ACHN (cell line): ENCODE results near the gene KRT32.

Source experiments
- DNase-seq: peaks from one replicate; pipeline ENCODE4 v3.0.0-alpha.2; 2015
- in situ Hi-C: cut with HindIII; loops from 2 replicates; pipeline ENCODE4 v1.10.0; 2017; ENCODE audit warnings: low sequenced_read_pairs, low pct_ligation_motif_present, low pct_unique_long_range_greater_than_20kb

The KRT32 gene

DNA sequence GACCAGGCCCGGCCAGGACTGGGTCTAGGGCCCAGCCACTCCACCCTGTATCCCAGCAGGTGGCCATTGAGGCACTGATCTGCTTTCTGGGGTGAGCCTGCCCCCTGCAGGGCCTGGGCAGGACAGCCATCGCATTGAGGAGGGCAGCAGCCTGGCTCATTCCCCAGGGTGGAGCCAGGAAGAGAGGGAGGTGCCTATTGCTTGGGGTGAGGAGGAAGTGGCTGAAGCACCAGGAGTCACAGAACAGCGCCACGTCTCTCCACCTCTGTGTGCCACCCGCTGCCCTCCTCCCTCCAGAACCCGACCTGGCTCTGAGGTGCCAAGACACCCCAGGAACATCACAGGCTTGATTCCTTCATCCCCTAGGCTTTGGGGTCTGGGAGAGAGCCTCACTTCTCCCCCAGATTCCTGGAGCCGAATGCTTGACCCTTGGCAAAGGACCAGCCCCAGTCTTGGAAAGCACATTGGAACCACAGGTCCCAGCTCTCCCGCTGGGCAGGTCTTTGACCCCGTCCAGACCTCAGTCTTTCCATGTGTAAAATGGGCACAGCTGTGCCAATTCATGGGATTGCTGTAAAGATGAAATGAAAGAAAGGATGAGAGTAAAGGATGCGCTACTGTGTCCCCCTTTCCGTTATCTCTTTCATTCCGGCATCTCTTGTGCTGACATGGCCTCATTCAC, 29.8 kb upstream of the KRT32 start:
- in situ Hi-C loops, result no loop called here
- DNase-seq, result peak; percentile 97

DNA sequence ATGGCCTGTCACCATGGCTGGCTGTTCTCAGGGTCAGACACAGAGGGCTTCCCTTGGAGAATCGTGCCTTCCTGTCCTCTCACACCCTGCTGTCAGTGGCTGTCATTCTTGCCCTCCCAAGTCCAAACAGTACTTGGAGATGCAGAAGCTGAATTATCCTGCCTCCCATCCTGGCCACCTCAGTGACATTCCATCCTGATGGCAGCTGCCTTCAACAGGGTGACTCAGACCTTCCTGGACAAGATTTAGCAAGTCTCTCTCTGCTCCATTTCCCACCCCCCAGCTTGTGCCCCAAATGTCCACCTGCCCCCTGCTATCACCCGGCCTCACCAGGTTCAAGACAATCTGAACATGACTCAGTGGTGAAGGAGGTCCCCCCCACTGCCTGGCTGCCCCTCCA, 27.3 kb upstream of the KRT32 start:
- no peak for DNase-seq
- in situ Hi-C loops, result no loop called here

DNA sequence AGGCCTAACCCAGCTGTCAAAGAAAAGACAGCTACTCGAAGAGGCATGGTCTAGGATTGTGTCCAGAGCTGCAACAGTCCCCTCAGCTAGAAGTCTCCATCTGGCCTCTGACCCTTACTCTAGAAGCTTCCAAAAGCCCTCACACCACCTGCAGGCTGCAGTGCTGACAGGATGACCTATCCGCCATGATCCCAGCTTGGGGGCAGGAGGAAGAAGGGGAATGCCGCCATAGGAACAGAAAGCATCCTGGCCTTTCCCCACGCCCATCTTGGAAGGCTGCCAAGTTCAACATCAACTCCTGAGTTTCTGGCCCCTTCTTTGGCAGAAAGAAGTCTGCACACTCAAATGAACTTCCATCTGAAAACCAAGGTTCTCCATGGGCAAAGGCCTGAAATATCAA, 25.6 kb upstream of the KRT32 start:
- no peak for DNase-seq
- in situ Hi-C loops, result no loop called here

DNA sequence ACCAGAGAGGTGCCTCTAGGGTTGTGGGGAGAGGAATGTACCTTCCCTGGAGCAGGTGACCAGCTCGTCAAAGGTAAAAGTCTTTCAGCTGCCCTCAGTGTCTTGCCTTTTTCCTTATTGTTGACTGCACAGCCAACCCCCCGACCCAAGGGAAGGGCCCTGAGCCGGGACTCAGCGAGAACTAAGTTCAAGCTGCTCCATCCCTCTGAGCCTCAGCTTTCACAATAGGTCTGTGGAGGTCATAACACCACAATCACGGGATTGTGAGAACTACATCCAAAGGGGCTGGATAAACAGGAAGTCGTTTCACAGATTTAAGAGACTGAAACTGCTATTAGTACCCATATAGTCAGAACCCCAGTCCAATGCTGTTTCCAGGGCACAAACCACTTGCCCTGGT, 25.2 kb upstream of the KRT32 start:
- no peak for DNase-seq
- in situ Hi-C loops, result no loop called here

DNA sequence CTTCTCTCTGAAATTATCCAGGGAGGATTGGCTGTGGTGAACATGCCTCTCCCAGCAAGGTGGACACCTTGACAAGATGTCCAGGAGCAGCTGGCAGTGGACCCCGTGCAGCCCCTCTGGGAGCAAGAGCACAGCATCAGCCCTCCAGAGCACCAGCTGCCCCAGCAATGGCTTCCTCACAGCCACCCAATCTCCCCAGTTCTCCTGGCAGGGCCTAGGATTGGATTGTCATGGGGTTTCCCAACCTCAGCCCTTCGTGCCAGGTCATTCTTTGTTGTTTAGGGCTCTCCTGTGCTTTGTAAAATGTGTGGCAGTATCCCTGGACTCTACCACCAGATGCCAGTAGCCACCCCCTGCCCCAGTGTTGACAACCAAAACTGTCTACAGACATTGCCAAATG, 24.3 kb upstream of the KRT32 start:
- DNase-seq, result no peak
- in situ Hi-C loops, result no loop called here

DNA sequence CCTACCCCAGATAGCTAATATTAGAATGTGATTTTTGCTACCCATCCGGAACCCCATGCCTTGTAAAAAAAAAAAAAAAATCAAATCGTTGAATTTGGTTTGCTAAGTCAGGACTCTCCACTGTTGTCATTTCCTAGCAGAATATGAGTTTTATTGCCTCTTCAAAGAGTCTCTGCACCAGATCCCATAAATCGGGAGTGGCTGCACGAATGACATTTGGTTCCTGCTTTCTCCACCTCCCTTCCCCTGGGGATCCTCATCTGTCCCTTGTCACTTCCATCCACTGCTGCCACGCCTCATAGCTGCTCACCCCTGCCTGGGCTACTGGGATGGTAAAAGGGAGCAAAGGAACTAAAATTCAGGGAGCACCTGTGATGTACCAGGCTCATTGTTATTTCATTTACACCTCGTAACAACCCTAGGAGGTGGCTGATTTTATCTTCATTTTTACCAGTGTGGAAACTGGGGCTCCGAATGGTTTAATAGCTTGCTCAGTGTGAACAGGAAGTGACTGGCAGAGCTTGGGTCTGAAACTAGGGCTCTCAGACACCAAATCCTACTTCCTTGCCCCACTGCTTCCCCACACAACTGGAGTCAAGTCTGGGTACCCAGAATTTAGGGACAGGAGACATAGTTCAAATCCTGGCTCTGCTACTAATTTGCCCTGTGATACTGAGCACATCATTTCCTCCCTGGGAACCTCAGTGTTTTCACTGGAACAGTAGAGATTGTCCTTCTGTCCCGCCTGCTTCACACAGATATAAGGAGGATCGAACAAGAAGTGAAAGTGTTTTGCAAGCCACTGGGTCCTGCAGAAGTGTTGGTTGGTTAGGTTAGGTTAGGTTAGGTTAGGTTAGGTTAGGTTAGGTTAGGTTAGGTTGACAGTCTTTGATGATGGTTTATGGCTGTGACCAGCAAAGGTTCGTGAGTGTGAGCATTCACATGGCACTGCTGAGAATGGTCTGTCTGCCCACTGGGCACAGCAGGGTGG, 23.1 kb upstream of the KRT32 start:
- in situ Hi-C loops, result no loop called here

DNA sequence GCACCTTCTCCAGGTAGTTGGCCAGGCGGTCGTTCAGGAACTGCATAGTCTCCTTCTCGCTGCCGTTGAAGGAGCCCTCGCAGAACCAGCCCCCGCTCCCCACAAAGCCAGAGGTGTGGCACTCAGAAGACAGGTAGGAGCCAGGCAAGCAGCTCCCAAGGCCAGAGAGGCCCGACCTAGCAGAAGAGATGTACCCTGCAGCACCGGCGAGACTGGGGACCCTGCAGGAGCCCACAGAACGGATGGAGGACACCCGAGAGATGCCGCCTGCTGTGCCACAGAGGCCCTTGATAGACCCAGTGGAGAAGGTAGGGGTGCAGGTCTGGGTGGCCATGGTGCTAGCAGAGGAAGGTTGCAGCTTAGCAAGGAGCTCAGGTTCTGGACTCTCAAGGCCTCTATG, 22.3 kb upstream of the KRT32 start, which contains the start of gene KRT36:
KRT36 (minus strand) TSS at position 380 of the 400 bp plus-strand sequence; CDS start at position 334, 46 bp downstream.
- no peak for DNase-seq
- in situ Hi-C loops, result no loop called here

More for the DNA sequence above, 23.1 kb upstream of the KRT32 start:
- no peak for DNase-seq

DNA sequence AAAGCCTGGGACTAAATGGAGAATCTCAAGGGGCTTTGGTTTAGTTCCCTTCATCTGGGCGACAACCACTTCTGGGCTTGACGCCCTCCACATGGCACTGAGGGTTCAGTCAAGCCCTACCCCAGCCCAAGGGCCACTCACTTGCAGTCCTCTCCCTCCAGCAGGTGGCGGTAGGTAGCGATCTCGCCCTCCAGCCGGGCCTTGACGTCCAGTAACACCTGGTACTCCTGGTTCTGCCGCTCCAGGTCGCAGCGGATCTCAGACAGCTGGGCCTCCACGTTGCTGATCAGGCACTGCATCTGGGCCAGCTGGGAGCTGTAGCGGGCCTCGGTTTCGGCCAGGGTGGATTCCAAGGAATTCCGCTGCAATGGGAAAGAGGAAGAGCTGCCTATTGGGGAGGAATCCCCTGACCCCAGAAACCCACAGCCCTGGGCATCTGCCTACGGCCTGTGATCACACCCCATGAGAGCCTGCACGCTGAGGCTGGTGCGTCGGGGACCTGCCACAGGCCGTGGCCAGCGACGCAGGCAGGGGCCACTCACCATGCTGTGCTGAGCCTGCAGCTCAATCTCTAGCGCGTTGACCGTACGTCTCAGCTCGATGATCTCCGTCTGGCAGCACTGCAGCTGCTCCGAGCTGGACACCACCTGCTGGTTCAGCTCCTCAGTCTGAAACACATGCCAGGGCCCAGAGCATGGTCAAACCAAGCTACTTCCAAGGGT, 19.8 kb upstream of the KRT32 start:
- in situ Hi-C loops, result no loop called here

DNA sequence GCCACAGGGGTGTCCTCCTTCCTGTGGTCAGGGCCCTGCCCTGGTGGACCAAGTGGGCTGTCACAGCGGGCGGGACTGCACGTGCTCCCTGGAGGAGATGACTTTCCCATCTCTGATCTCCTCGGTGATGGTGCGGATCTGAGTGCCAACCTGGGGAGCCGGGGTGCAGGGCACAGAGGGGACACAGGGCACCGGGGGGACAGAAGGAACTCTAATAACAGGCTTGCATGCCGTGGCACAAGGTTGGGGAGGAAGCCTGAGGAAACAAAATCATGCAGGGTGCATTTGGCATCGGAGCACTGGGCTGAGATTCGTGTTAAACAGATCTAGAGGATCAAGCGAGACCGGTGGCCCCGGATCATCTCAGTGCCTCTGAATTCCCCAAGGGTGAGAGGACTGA, 19.1 kb upstream of the KRT32 start:
- DNase-seq, result no peak
- in situ Hi-C loops, result no loop called here

More for the DNA sequence above, 19.8 kb upstream of the KRT32 start:
- DNase-seq, result no peak

DNA sequence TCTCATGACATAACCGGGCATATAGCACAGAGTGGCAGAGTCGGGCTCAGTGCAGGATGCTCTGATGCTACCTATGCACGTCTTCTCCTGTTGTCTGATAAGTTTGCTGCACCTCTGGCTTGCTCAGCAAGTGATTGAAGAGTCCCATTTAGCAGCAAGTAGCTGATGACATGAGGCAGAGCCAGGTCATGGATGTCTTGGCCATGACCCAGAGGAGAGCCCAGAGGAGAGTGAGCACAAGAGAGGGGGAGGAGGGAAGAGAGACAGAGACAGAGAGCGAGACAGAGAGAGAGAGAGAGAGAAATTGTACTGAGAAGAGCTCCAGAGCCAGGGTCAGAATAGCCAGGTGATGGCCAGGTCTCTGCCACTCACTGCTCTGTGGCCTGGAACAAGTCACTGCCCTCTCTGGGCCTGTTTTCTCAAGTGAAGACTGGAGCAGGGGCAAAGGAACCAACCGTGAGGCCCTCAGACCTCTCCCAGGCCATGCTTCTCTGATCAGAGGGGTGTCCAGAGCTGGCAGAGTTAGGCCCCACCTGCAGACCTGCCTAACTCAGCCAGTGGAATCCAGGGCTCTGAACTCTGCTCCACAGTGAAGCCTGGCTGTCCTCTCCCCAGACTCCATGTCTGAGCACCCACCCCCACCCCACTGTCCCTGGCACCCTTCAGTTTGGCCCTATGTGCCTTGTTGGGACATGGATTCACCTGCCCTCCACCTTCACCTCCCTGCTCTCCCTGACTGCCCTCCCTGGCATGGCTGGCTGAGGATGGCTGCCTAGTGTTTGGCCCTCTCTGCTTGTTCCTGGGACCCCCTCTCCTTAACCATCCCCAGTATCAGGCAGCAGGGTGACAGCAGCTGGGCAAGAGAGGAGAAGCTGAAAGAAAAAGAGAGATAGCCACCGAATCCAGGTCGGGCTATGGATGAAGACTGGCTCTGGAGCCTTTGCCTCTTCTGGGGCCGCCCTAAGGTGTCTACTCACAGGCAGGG, 18.0 kb upstream of the KRT32 start:
- in situ Hi-C loops, result no loop called here
- DNase-seq, result no peak

DNA sequence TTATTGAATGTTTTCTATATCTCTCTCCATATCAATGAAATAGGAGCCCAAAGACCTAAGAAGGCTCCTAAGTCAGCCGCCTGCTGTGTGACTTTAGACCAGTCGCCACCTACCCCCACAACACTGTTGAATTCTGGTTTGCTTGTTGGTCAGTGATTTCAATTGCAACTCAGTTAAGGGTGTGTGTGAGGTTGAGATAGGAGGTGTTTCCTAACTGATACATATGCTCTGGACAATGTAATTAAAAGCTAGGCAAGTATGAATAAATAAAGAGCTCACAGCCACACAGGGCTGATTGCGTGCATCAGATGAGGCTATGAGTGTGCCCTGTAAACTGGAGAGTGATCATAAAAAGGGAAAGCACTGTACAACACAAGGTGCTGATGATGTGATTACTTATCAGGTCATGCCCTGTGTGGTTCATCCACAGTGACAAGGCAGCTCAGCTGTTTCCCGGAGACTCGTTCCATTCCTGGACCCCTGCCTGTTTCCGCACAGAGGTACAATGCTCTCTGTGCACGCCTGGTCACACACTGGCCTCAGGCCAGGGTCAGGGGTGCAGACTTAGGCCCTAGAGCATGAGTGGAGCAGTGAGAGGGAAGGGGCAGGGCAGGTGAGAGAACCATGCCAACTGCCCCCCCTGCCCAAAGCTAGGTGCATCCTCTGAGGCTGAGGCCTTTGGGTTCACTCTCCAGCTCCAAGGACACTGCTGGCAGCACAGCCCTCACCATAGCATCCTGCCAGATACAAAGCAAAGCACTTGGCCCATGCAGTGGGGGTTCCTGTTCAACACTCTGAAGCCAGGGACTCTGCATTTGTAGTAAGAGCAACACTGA, 17.0 kb upstream of the KRT32 start:
- peak; percentile 55 for DNase-seq
- in situ Hi-C loops, result no loop called here

DNA sequence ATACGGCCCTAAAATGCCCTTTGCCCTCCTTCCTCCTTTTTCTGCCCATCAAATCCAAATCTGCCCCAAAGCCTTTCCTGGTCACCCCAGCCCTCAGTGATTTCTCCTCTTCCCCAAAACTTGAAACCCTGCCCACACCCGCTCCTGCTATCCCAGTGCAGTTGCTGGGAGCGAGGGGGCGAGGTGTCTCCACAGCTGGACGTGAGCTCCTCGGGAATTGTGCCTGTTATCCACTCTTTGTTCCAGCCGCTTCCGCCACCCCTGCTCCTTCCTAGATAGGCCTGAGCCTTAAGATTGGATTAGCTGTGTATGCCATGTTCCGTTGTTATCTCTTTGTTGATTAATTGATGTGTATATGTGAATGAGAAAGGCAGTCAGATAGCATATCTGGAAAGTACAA, 16.3 kb upstream of the KRT32 start:
- DNase-seq, result no peak
- in situ Hi-C loops, result no loop called here

DNA sequence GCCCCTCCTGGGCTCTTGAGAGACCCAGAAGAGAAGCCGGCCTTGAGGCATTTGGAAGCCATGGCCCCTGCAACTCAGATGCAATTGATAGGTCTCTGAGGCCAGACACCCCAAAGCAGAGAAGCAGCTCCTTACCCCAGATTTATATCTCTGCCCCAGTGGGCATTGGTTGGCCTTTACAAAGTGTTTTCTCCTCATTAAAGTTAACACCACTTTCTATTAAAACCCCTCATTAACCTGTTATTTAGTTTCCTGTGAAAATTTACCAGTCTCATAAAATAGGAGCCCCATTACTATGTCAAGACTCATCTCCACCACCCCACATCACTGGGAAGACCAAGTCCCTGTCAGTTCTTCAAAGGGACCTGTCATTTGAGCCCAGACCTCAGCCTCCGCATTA, 13.8 kb upstream of the KRT32 start, which contains the start of gene KRT35:
KRT35 (minus strand) TSS at position 116 of the 400 bp plus-strand sequence; CDS start at position 62, 54 bp downstream.
- in situ Hi-C loops, result no loop called here
- no peak for DNase-seq

DNA sequence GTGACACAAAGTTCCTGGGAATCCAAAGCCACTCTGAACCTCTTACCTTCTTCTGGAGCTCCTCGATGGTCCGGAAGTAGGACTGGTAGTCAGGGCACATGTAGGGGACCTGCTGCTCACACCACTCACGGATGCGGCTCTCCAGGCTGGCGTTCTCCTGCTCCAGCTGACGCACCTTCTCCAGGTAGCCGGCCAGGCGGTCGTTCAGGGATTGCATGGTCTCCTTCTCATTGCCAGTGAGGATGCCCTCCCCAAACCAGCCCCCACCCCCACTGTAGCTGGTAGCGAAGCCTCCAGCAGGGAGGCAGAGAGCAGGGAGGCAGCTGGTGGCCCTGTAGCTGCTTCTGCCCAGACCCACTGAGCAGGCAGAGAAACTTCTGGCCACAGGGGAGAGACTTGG, 13.4 kb upstream of the KRT32 start:
- no peak for DNase-seq
- in situ Hi-C loops, result no loop called here

DNA sequence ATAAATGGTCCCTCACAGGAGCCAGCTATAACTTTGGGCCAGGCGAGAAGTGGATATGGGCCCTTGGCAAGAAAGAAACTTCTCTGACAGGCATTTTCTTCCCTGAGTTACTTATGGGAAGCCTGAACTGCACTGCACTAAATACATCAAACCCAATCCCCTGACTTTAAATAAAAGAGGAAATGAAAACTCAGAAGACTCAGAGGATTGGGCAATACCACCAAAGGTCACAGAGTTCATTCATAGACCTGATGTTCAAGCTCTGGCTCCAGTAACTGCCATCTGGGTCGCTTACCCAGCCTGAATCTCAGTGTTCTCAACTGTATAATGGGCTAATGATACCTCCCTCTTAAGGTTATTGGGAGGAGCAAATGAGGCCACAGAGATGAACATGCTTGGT, 12.9 kb upstream of the KRT32 start:
- in situ Hi-C loops, result no loop called here
- no peak for DNase-seq

DNA sequence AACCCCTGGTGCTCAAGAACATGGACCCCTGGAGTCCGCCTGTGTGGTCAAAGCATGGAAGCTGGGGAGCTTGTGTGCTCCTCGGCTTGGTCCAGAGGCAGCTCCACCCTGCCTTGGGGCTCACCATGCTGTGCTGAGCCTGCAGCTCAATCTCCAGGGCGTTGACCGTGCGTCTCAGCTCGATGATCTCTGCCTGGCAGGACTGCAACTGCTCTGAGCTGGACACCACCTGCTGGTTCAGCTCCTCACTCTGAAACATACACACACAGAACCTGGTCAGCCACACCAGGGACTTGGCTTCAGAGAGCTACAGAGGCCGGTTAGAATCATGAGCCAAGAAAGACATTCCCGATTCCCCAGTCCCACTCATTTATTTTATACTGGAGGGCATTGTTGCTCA, 11.1 kb upstream of the KRT32 start:
- DNase-seq, result no peak
- in situ Hi-C loops, result no loop called here
